HG03025 (cell line): ENCODE measurements around the gene SLFN5.
"Not testable (repeated sequence)": the region's sequence is repeated elsewhere in the genome, so short reads cannot be mapped to it uniquely, and the experiment has no call there.

Experiments used
- ATAC-seq: cut with Tn5 transposase; IDR thresholded peaks from one replicate; pipeline ENCODE4 v1.9.1; 2021; ENCODE audit warnings: mild to moderate bottlenecking, moderate library complexity; ENCODE audit not compliant: unreplicated experiment, low FRiP score

The SLFN5 gene

DNA sequence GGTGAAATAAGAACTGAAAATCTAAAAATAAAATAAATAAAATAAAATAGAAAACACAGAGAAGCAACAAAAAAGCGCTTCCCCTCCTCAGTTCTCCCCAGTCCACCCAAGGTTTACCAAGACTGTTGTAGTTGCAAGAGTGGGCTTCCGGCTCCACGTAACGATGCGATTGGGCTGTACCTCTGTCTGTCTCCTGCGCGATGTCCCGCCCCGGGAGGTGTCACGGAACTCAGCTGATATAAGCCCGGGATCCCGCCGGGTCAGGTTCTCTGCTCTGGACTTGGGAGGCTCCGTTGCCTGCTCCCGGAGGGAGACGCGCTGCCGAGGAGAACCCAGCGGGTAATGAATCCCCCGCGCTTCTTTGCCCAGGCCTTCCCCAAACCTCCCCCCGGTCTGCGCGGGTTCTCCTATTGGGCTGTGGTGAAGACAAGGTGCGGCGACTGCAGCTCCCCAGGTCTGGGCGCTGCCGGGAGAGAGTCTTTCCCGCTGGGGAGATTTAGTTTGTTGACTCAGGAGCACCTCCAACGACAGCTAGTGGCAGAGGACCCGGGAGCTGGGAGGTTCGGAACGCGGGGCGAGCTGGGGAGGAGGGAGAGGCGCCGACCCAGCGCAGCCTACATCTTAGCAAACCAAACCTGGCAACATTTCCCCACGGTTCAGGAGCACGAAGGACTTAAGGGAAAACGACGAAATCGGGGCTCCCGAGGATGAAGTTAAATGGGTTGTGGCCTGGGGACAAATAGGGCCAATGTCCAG is at the start of gene SLFN5:
Gene SLFN5 (plus strand): TSS at position 268 of the 756 bp plus-strand sequence. CDS start 15,619 bp downstream, outside the sequence.
- peak; percentile 88 for ATAC-seq

GRCh38 chr17:35194001-35194400 is 48.9 kb upstream of the SLFN5 start, which contains the start of gene SLC35G3:
TSS of gene SLC35G3 (minus strand) at chr17:35194393. CDS start at chr17:35194307, 86 bp downstream.
- not testable (repeated sequence) for ATAC-seq

DNA sequence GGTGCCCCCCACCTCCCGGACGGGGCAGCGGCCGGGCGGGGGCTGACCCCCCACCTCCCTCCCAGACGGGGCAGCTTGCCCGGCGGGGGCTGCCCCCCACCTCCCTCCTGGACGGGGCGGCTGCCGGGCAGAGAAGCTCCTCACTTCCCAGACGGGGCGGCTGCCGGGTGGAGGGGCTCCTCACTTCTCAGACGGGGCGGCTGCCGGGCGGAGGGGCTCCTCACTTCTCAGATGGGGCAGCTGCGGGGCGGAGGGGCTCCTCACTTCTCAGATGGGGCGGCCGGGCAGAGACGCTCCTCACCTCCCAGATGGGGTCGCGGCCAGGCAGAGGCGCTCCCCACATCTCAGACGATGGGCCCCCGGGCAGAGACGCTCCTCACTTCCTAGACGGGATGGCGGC is 47.8 kb upstream of the SLFN5 start:
- not testable (repeated sequence) for ATAC-seq

GRCh38 chr17:35202582-35202981 is 40.3 kb upstream of the SLFN5 start:
- ATAC-seq = not testable (repeated sequence)

DNA sequence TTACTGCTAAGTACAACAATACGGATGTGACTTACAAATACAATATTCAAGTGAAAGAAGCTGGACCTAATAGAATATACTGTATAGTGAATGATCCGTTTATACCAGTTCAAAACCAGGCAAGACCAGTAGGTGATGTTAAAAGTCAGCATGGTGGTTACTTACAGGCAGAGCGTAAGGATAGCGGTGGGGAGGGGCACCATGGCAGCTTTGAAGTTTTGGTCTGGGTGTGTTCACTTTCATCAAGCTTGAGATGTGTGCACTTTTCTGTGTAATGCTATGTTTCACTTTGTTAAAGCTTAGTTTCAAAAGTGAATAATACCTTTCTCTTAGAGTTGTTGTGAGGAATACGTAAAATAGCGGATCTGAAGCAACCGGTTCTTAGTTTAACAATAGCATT is 32.1 kb upstream of the SLFN5 start:
- no peak for ATAC-seq

DNA sequence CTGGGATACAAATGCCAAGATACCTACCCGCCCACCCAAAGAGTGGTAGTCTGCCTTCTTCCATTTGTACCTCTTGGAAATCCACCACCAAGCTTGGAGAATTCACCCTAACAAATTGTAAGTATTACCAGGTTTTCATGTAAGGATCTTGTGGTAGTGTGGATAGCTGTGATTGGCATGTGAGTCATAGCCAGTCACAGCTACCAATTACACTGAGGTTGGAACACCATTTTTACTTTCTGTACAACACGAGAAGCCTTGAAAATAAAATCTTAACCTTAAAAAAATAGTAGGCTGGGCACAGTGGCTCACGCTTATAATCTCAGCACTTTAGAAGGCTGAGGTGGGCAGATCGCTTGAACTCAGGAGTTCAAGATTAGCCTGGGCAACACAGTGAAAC is 30.2 kb upstream of the SLFN5 start:
- ATAC-seq = no peak

- ATAC-seq = no peak
Observed at GRCh38 chr17:35213412-35213940, 29.4 kb upstream of the SLFN5 start.

DNA sequence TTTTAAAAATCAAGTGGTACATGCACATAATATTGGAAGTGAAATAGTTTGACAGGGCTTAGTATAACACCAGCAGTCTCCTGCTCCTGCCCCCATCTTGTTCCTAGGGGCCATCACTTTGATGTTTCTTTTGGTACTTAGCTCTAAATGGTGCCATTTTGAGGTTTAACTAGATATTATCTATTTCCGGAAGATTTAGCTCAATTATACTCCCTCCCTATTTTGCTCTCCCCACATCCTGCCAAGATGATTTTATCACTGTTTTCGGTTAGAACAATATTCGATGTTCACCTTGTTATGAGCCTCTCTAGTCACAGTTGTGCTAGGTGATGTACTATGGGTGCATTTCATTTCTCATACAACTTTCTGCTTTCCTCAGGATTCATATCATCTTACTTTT is 28.7 kb upstream of the SLFN5 start:
- no peak for ATAC-seq

- no peak for ATAC-seq
Observed at GRCh38 chr17:35214631-35215273, 28.1 kb upstream of the SLFN5 start.

GRCh38 chr17:35217107-35217506 is 25.8 kb upstream of the SLFN5 start:
- ATAC-seq = no peak

- ATAC-seq = no peak
Observed at GRCh38 chr17:35218915-35219314, 24.0 kb upstream of the SLFN5 start.

DNA sequence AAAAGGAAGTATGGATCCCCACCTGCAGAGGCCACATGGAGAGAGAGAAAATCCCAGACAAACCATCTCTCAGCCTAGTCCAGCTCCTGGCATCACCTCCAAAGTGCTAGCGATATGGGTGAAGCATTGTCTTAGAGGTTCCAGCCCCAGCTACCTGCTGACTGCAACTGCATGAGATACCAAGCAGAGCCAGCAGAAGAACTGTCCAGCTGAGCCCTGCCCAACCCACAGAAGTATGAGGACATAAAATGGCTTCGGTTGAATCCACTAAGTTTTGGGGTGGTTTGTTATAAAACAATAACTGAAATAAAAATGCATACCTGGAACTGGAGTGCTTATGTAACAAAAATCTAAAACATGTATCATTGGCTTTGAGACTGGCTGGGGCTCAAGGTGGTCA is 20.4 kb upstream of the SLFN5 start:
- ATAC-seq = no peak

- ATAC-seq = no peak
Observed at GRCh38 chr17:35224436-35224835, 18.4 kb upstream of the SLFN5 start.

DNA sequence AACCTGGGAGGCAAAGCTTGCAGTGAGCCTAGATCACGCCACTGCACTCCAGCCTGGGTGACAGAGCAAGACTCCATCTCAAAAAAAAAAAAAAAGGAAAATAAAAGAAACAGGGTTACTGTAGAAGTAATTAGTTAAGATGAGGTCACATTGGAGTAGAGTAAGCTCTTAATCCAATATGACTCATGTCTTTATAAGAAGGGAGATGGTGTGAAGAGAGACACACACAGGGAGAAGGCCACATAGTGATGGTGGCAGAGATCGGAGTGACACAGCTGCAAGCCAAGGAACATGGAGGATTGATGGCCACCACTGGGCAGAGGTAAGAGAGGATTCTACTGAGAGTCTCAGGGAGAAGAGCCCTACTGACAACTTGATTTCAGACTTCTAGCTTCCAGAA is 15.3 kb upstream of the SLFN5 start:
- ATAC-seq = no peak

GRCh38 chr17:35229638-35230037 is 13.2 kb upstream of the SLFN5 start:
- ATAC-seq = no peak

- ATAC-seq = not testable (repeated sequence)
Observed at GRCh38 chr17:35234315-35234714, 8.6 kb upstream of the SLFN5 start.

GRCh38 chr17:35235289-35235688 is 7.6 kb upstream of the SLFN5 start:
- ATAC-seq = no peak

GRCh38 chr17:35235917-35236316 is 7.0 kb upstream of the SLFN5 start:
- ATAC-seq = no peak

GRCh38 chr17:35236821-35237220 is 6.1 kb upstream of the SLFN5 start:
- ATAC-seq = no peak

- no peak for ATAC-seq
Observed at GRCh38 chr17:35238821-35239220, 4.1 kb upstream of the SLFN5 start.

GRCh38 chr17:35239823-35240222 is 3.0 kb upstream of the SLFN5 start:
- ATAC-seq = no peak

DNA sequence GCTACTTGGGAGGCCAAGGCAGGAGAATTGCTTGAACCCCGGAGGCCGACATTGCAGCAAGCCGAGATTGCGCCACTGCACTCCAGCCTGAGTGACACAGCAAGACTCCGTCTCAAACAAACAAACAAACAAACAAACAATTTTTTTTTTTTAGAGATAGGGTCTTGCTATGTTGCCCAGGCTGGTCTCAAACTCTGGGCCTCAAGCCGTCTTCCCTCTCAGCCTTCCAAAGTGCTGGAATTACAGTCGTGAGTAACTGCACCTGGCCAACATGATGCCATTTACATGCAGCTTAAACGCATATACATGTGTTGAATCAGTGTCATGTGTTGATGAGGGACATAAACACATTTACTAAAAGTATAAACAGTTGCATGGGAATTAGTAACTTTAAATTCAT is 2.0 kb upstream of the SLFN5 start:
- ATAC-seq = no peak
